Hair follicular keratinocyte (primary cell): ENCODE results near the gene ECPAS. TPM values are rescaled to one million over a fixed set of nuclear protein-coding genes. Genes with fewer than 3 reads are reported as not detected.

Experiments
- total RNA-seq: library from RNA; depleted of rRNA; stranded (reverse); fragments of >200 nt; gene quantifications from 2 replicates; pipeline ENCODE4 v1.2.3, GENCODE V29; 2015

The ECPAS gene, protein sequence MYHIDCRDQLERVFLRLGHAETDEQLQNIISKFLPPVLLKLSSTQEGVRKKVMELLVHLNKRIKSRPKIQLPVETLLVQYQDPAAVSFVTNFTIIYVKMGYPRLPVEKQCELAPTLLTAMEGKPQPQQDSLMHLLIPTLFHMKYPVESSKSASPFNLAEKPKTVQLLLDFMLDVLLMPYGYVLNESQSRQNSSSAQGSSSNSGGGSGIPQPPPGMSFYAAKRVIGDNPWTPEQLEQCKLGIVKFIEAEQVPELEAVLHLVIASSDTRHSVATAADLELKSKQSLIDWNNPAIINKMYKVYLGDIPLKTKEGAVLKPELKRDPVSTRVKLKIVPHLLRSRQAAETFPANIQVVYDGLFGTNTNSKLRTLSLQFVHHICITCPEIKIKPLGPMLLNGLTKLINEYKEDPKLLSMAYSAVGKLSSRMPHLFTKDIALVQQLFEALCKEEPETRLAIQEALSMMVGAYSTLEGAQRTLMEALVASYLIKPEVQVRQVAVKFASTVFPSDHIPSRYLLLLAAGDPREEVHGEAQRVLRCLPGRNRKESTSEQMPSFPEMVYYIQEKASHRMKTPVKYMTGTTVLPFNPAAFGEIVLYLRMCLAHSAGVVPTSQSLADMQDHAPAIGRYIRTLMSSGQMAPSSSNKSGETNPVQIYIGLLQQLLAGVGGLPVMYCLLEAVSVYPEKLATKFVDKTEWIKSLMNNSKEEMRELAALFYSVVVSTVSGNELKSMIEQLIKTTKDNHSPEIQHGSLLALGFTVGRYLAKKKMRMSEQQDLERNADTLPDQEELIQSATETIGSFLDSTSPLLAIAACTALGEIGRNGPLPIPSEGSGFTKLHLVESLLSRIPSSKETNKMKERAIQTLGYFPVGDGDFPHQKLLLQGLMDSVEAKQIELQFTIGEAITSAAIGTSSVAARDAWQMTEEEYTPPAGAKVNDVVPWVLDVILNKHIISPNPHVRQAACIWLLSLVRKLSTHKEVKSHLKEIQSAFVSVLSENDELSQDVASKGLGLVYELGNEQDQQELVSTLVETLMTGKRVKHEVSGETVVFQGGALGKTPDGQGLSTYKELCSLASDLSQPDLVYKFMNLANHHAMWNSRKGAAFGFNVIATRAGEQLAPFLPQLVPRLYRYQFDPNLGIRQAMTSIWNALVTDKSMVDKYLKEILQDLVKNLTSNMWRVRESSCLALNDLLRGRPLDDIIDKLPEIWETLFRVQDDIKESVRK (N-terminal part only)
- total RNA-seq, result 52.3 and 59.7 TPM in 2 replicates

GRCh38 chr9:111483858-111484571, at the start of gene ECPAS:
Gene ECPAS, minus strand, starts transcription at chr9:111484383. Its CDS starts 11,465 bp downstream, at chr9:111472918.

GRCh38 chr9:111525056-111525977, 41.1 kb upstream of the ECPAS start, which contains the start of gene ZNF483:
Gene ZNF483, plus strand, starts transcription at chr9:111525179. Its CDS starts 2,217 bp downstream, at chr9:111527396.

DNA sequence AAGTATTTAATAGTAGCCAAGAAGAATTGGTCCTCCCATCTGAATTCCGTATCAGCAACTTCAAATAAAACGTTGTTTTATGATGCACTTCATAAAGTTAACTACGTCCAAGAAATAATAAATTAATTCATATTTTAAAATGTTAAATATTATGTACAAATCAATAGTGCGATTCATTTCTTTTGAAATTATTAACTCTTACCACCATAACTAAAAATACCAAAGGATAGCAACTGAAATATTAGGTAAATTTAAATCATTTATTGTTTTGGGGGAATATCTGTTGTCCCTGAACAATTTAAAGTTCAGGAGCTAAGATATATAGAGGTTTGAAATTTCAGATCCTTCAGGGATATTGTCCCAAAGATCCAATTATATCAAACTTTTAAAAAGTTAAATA, 154.1 kb downstream of the ECPAS start, which contains the start of gene OR2K2:
Gene OR2K2 (minus strand): TSS at position 101 of the 400 bp plus-strand sequence. CDS start 1,791 bp downstream, outside the sequence.

Other genes with a start within 250 kb of the ECPAS start
- gene OR2K2, start 154.2 kb downstream of the ECPAS start, total RNA-seq, result not detected in 2 replicates
- 1.2 and 2.2 TPM in 2 replicates for gene ZNF483, start 40.8 kb upstream of the ECPAS start, total RNA-seq
- 53.1 and 57.5 TPM in 2 replicates for gene PTGR1, start 115.3 kb upstream of the ECPAS start, total RNA-seq
- gene DNAJC25, start 147.0 kb upstream of the ECPAS start, total RNA-seq, result 6.9 and 7.7 TPM in 2 replicates
- gene GNG10, start 177.2 kb upstream of the ECPAS start, total RNA-seq, result 66.9 and 70.4 TPM in 2 replicates